Measurements from ENCODE around the gene TCAP. TPM values are rescaled to one million over a fixed set of nuclear protein-coding genes. Genes with fewer than 3 reads are reported as not detected.
A peak's percentile ranks its signal among the peaks of the same experiment; 100 is the strongest.

TCAP gene
- total RNA-seq, 1 experiment from 2014 or later, result 1.6 TPM

DNA sequence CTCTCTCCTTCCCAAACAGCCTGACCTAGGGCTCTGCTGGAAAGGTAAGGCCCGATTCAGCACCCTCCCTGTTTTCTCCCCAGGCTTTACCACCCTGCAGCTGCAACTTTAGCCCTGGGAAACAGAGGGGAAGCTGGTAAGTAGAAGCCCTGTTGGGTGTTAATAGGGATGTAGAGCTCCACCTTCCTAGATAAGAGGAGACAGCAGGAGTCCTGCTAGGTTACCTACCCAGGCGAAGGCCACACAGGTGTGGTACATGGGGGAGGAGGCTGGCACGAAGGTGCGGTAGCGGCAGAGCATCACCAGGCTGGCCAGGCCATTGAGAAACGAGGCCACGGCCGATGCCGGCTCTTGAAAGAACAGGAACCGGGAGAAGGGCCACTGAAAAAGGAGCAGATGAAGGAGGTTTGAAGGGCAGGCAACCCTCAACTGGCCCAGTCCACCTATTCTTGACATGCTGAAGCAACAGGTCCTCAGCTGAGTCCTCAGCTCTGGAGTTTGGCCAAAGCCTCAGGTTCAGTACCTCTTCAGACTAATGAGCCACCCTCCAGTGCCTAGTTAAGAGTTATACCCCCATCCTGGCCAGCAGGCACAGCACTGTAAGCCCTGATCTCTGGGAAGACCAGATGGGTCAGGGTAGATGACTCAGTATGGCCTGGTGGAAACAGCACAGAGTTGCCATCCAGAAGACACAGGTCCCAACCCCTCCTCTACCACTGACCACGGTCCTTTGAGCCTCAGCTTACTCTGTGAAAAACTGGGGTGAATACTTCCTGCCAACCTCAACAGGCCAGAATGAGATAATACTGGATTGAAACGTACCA, 19.4 kb downstream of the TCAP start:
- no TSS peak for BruUV-seq (replicated peaks)
- H3K4me1 ChIP-seq (ENCODE audit: control insufficient read depth, insufficient read depth, low read length), result 0 out of 2 replicates have a peak, but pooled peaks cover 3% of the 10 kb centered on the region
- H3K36me3 ChIP-seq (ENCODE audit: control insufficient read depth, insufficient read depth, low read length), result no peaks in the 10 kb centered on the region; the same call in 1 of the 2 replicates
- TF ChIP-seq TCF7L2 (IDR thresholded peaks at IDR 0.05; ENCODE audit: low read depth, low read length) (no peak), SIN3A (IDR thresholded peaks at IDR 0.05; ENCODE audit: borderline replicate concordance, insufficient read depth, low read depth, low read length) (no peak), POLR2AphosphoS5 (IDR thresholded peaks at IDR 0.05; ENCODE audit: low read depth, low read length) (no peak), REST (IDR thresholded peaks at IDR 0.05; ENCODE audit: insufficient read depth in 1 of 2, low read depth in 2 of 2, low read length in 1 of 2) (no peak)
- TF ChIP-seq, protein P1, sequence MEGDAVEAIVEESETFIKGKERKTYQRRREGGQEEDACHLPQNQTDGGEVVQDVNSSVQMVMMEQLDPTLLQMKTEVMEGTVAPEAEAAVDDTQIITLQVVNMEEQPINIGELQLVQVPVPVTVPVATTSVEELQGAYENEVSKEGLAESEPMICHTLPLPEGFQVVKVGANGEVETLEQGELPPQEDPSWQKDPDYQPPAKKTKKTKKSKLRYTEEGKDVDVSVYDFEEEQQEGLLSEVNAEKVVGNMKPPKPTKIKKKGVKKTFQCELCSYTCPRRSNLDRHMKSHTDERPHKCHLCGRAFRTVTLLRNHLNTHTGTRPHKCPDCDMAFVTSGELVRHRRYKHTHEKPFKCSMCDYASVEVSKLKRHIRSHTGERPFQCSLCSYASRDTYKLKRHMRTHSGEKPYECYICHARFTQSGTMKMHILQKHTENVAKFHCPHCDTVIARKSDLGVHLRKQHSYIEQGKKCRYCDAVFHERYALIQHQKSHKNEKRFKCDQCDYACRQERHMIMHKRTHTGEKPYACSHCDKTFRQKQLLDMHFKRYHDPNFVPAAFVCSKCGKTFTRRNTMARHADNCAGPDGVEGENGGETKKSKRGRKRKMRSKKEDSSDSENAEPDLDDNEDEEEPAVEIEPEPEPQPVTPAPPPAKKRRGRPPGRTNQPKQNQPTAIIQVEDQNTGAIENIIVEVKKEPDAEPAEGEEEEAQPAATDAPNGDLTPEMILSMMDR (IDR thresholded peaks at IDR 0.05), result no peak
- H3K9me3 ChIP-seq (ENCODE audit: control insufficient read depth, insufficient read depth, low read depth, low read length), result peaks cover 4% of the 10 kb centered on the region; the same call in 1 of the 2 replicates
- no peak overlapping the region for H3K4me3 ChIP-seq (ENCODE audit: low read depth in 2 of 2, low read length in 2 of 2)
- intact Hi-C loops (cut with micrococcal nuclease; ENCODE audit: unreplicated experiment), result no loop called here
- ATAC-seq (no peak), DNase-seq (ENCODE audit: low read depth, low spot score) (no peak)
- POLR2A ChIA-PET, result interaction anchor here (0.6 to 0.7 kb wide), 3 partner anchors 16 to 22 kb away, joined by 4 to 16 read pairs (median 6); no protein-coding TSS in a partner anchor
- CTCF ChIA-PET, result interaction anchor here (0.6 kb wide), 2 partner anchors 16 to 38 kb away, joined by 4 to 6 read pairs; partner anchors contain the start of gene PNMT
- H3K27me3 ChIP-seq (ENCODE audit: control insufficient read depth, insufficient read depth, low read length), result no peaks in the 10 kb centered on the region
- in situ Hi-C loops (cut with HindIII; ENCODE audit: low pct_unique_long_range_greater_than_20kb, low sequenced_read_pairs), result no loop called here
- H3K27ac ChIP-seq (ENCODE audit: low read length), result no peak overlapping the region

DNA sequence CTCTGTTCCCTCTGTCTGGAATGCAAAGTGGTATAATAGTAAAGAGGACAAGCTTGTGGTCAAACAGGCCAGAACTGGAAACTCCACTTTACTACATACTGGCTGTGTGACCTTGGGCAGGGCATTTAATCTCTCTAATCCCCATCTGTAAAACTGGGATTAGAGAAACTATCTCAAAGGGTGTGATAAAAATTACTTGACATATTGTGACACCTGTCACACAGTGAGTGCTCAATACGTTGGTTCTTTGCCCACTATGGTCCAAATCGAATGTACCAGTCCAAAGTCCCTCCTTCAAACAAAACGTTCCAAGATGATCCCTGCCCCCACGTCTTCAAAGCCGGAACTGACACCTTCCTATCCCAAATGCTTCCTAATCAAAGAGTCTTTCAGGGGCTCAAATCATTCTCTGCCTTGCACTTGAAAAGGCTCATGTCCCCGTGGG, 22.0 kb downstream of the TCAP start:
- Histone ChIP-seq H3K36me3 (ENCODE audit: control insufficient read depth, insufficient read depth, low read length) (no peaks in the 10 kb centered on the region; the same call in 1 of the 2 replicates), H3K27ac (ENCODE audit: low read length) (peak overlapping the region; percentile 83), H3K4me3 (ENCODE audit: low read depth in 2 of 2, low read length in 2 of 2) (peak overlapping the region; percentile 56 to 78), H3K4me1 (ENCODE audit: control insufficient read depth, insufficient read depth, low read length) (0 out of 2 replicates have a peak, but pooled peaks cover 3% of the 10 kb centered on the region), H3K9me3 (ENCODE audit: control insufficient read depth, insufficient read depth, low read depth, low read length) (peaks cover 4% of the 10 kb centered on the region; the same call in 1 of the 2 replicates), H3K27me3 (ENCODE audit: control insufficient read depth, insufficient read depth, low read length) (no peaks in the 10 kb centered on the region)
- in situ Hi-C loops (cut with HindIII; ENCODE audit: low pct_unique_long_range_greater_than_20kb, low sequenced_read_pairs), result no loop called here
- TF ChIP-seq REST (IDR thresholded peaks at IDR 0.05; ENCODE audit: insufficient read depth in 1 of 2, low read depth in 2 of 2, low read length in 1 of 2) (no peak), SIN3A (IDR thresholded peaks at IDR 0.05; ENCODE audit: borderline replicate concordance, insufficient read depth, low read depth, low read length) (no peak), TCF7L2 (IDR thresholded peaks at IDR 0.05; ENCODE audit: low read depth, low read length) (no peak), POLR2AphosphoS5 (IDR thresholded peaks at IDR 0.05; ENCODE audit: low read depth, low read length) (no peak)
- TF ChIP-seq, protein P1 (IDR thresholded peaks at IDR 0.05), result no peak
- BruUV-seq (replicated peaks), result no TSS peak
- DNase-seq (ENCODE audit: low read depth, low spot score) (no peak), ATAC-seq (no peak)
- ChIA-PET CTCF (no interaction called here), POLR2A (no interaction called here)
- intact Hi-C loops (cut with micrococcal nuclease; ENCODE audit: unreplicated experiment), result no loop called here
